MM.1S (cell line): ENCODE measurements around the gene CYP26C1.

ENCODE experiments used
- CTCF ChIP-seq: fragments of 300-600 bp; sonication (generic); IDR thresholded peaks from 2 replicates; pipeline ENCODE4 v1.5.1; 2016; ENCODE audit warnings: antibody characterized with exemption, low read length, mixed read lengths
- EZH2 ChIP-seq: fragments of 300-600 bp; sonication (generic); optimal IDR thresholded peaks from 2 replicates; pipeline ENCODE3; 2017; ENCODE audit warnings: low read depth, mild to moderate bottlenecking, antibody characterized with exemption, low read length, mixed read lengths

- TF ChIP-seq CTCF, result no peak
- TF ChIP-seq EZH2, result no peak
These were observed 50.0 kb downstream of the CYP26C1 start for GRCh38 chr10:93110472-93111146.
